TTC549 (cell line): ENCODE results near the gene SFTPD.
"Not testable (repeated sequence)": the region's sequence is repeated elsewhere in the genome, so short reads cannot be mapped to it uniquely, and the experiment has no call there.

Experiments used
- FAIRE-seq: peaks from 2 replicates; lab custom pipeline; 2012; peaks lifted over from hg19 to GRCh38; lab: Jason Lieb, UNC

The SFTPD gene

GRCh38 chr10:79948976-79949722 is at the start of gene SFTPD:
SFTPD (minus strand) TSS chr10:79949105; CDS start chr10:79946659, 2,446 bp downstream.
- no peak for FAIRE-seq

- no peak for FAIRE-seq
These were observed 47.2 kb upstream of the SFTPD start for GRCh38 chr10:79995979-79996634.

GRCh38 chr10:79994556-79994955 is 45.7 kb upstream of the SFTPD start:
- no peak for FAIRE-seq

- FAIRE-seq: not testable (repeated sequence)
These were observed 39.3 kb upstream of the SFTPD start for GRCh38 chr10:79988199-79988598.

- not testable (repeated sequence) for FAIRE-seq
These were observed 37.8 kb upstream of the SFTPD start for GRCh38 chr10:79986661-79987060.

GRCh38 chr10:79985481-79986072 is 36.7 kb upstream of the SFTPD start:
- no peak for FAIRE-seq

GRCh38 chr10:79984851-79985250 is 35.9 kb upstream of the SFTPD start:
- no peak for FAIRE-seq

- no peak for FAIRE-seq
These were observed 34.5 kb upstream of the SFTPD start for GRCh38 chr10:79983286-79983909.

GRCh38 chr10:79982861-79983260 is 34.0 kb upstream of the SFTPD start:
- no peak for FAIRE-seq

- no peak for FAIRE-seq
These were observed 33.5 kb upstream of the SFTPD start for GRCh38 chr10:79982362-79982800.

GRCh38 chr10:79981450-79982361 is 32.8 kb upstream of the SFTPD start:
- FAIRE-seq: no peak

GRCh38 chr10:79980711-79981110 is 31.8 kb upstream of the SFTPD start:
- no peak for FAIRE-seq

GRCh38 chr10:79979976-79980687 is 31.2 kb upstream of the SFTPD start:
- FAIRE-seq: no peak

GRCh38 chr10:79979310-79979975 is 30.5 kb upstream of the SFTPD start:
- no peak for FAIRE-seq

- FAIRE-seq: no peak
These were observed 28.1 kb upstream of the SFTPD start for GRCh38 chr10:79976999-79977398.

- FAIRE-seq: no peak
These were observed 21.2 kb upstream of the SFTPD start for GRCh38 chr10:79970062-79970461.

- FAIRE-seq: no peak
These were observed 999 bp downstream of the SFTPD start for GRCh38 chr10:79947787-79948424.

GRCh38 chr10:79947083-79947415 is 1.9 kb downstream of the SFTPD start:
- no peak for FAIRE-seq

GRCh38 chr10:79946271-79947082 is 2.4 kb downstream of the SFTPD start:
- no peak for FAIRE-seq
